Measurements from ENCODE around the gene MT1X.
A peak's percentile ranks its signal among the peaks of the same experiment; 100 is the strongest.
"Not testable (repeated sequence)": the region's sequence is repeated elsewhere in the genome, so short reads cannot be mapped to it uniquely, and the experiment has no call there.

MT1X gene

DNA sequence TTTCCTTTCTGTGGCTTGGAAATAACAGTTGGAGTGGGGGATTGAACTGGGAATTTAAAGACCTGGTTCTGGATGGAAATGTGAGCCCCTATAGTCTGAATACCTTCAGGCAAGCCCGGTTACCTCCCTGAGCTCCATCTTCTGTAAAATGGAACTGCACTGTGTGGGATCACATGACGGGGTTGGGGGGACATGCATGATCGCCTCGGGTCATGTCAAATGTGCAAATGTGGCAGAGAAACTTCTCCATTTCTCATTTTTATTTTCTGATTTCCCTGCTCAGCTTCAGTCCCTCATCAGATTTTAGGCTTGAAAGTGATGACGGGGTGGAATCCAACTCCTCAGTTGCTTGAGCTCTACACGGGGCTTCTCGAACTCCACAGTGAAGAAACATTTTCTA, 29.1 kb upstream of the MT1X start:
- H3K4me3 ChIP-seq (ENCODE audit: low read depth, low read length), result no peak overlapping the region
- TF ChIP-seq, protein P1, sequence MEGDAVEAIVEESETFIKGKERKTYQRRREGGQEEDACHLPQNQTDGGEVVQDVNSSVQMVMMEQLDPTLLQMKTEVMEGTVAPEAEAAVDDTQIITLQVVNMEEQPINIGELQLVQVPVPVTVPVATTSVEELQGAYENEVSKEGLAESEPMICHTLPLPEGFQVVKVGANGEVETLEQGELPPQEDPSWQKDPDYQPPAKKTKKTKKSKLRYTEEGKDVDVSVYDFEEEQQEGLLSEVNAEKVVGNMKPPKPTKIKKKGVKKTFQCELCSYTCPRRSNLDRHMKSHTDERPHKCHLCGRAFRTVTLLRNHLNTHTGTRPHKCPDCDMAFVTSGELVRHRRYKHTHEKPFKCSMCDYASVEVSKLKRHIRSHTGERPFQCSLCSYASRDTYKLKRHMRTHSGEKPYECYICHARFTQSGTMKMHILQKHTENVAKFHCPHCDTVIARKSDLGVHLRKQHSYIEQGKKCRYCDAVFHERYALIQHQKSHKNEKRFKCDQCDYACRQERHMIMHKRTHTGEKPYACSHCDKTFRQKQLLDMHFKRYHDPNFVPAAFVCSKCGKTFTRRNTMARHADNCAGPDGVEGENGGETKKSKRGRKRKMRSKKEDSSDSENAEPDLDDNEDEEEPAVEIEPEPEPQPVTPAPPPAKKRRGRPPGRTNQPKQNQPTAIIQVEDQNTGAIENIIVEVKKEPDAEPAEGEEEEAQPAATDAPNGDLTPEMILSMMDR (IDR thresholded peaks at IDR 0.05; ENCODE audit: low read depth, low read length, missing control alignments), result no peak
- no peak for DNase-seq (ENCODE audit: low read depth)

DNA sequence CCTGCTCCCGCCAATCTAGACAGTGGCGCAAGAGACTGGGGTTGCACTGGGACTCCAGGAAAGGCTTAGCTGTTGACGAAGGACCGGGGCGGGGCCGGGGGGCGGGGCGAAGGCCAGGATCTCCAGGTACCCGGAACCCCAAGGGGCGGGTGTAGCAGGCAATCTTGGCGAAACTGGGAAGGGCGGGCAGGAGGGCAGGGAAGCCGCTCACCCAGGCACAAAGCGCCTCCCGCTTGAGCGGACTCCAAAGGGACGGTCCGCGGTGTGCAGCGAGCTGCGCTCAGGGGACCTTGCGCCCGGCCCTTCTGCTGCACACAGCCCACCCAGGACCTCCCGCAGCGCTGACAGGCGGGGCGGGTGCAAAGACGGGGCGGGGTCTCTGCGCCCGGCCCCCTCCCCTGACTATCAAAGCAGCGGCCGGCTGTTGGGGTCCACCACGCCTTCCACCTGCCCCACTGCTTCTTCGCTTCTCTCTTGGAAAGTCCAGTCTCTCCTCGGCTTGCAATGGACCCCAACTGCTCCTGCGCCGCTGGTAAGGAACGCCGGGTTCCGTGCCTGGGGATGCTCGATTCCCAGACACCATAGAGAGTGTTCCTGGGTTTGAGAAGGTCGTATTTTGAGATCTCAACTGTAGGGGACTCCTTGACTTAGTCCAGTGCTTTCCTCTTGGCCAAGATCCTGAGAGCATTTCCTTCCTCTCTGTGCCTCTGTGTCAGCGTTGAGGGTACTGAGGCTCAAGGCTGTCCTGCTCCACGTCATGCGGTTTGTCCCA, 24.5 kb upstream of the MT1X start, which contains the start of gene MT1F:
Gene MT1F (plus strand): TSS at position 405 of the 772 bp plus-strand sequence. CDS start 100 bp downstream, at position 505.
- DNase-seq (ENCODE audit: low read depth), result no peak
- H3K4me3 ChIP-seq (ENCODE audit: low read depth, low read length), result peak within 1 kb of the TSS; percentile 56
- TF ChIP-seq, protein P1 (IDR thresholded peaks at IDR 0.05; ENCODE audit: low read depth, low read length, missing control alignments), result no peak

GRCh38 chr16:56658327-56658875, 23.9 kb upstream of the MT1X start:
- no peak overlapping the region for H3K4me3 ChIP-seq (ENCODE audit: low read depth, low read length)
- TF ChIP-seq, protein P1 (IDR thresholded peaks at IDR 0.05; ENCODE audit: low read depth, low read length, missing control alignments), result no peak
- DNase-seq (ENCODE audit: low read depth), result no peak

- DNase-seq (ENCODE audit: low read depth), result no peak
- TF ChIP-seq, protein P1 (IDR thresholded peaks at IDR 0.05; ENCODE audit: low read depth, low read length, missing control alignments), result no peak
- H3K4me3 ChIP-seq (ENCODE audit: low read depth, low read length), result no peak overlapping the region
These were observed 19.6 kb upstream of the MT1X start for GRCh38 chr16:56662357-56663354.

- H3K4me3 ChIP-seq (ENCODE audit: low read depth, low read length), result no peak overlapping the region
- DNase-seq (ENCODE audit: low read depth), result no peak
- TF ChIP-seq, protein P1 (IDR thresholded peaks at IDR 0.05; ENCODE audit: low read depth, low read length, missing control alignments), result no peak
These were observed 17.8 kb upstream of the MT1X start for GRCh38 chr16:56664506-56664905.

- not testable (repeated sequence) for H3K4me3 ChIP-seq (ENCODE audit: low read depth, low read length); DNase-seq (ENCODE audit: low read depth)
These were observed 16.7 kb upstream of the MT1X start for GRCh38 chr16:56665286-56666261.

Data from GM12864 (cell line).